SK-N-SH treated with all-trans-retinoic acid at 6 μM for 48 hours (cell line): Measurements from ENCODE around the gene MIAT.

Experiments
- ARNTL ChIP-seq: fragments of 450-650 bp; formaldehyde crosslinking; IDR thresholded peaks from 2 replicates; pipeline ENCODE4 v1.5.0; 2020; ENCODE audit warnings: low read depth, mild to moderate bottlenecking, moderate library complexity, borderline replicate concordance
- BACH2 ChIP-seq: fragments of 250-450 bp; sonication (Bioruptor Pico); IDR thresholded peaks from 2 replicates; pipeline ENCODE4 v1.9.0; 2021; ENCODE audit warnings: mild to moderate bottlenecking, borderline replicate concordance
- CSDC2 ChIP-seq: fragments of 250-450 bp; sonication (Bioruptor Pico); IDR thresholded peaks from 2 replicates; pipeline ENCODE4 v1.5.0; 2020; ENCODE audit warnings: mild to moderate bottlenecking, moderate library complexity
- PATZ1 ChIP-seq: fragments of 250-450 bp; sonication (Bioruptor Pico); IDR thresholded peaks from 2 replicates; pipeline ENCODE4 v1.8.0; 2020; ENCODE audit warnings: mild to moderate bottlenecking, moderate library complexity, borderline replicate concordance
- PPARA ChIP-seq: fragments of 250-450 bp; sonication (Bioruptor Pico); IDR thresholded peaks from 2 replicates; pipeline ENCODE4 v1.5.0; 2020; ENCODE audit warnings: mild to moderate bottlenecking, borderline replicate concordance
- SNAI2 ChIP-seq: fragments of 250-450 bp; sonication (Bioruptor Pico); IDR thresholded peaks from 2 replicates; pipeline ENCODE4 v1.5.0; 2020; ENCODE audit warnings: mild to moderate bottlenecking, moderate library complexity
- ZC3H10 ChIP-seq: fragments of 250-450 bp; sonication (Bioruptor Pico); IDR thresholded peaks from 2 replicates; pipeline ENCODE4 v1.5.1; 2021; ENCODE audit warnings: mild to moderate bottlenecking, moderate library complexity
- ZFP3 ChIP-seq: fragments of 250-450 bp; sonication (Bioruptor Pico); IDR thresholded peaks from 2 replicates; pipeline ENCODE4 v1.5.0; 2020; ENCODE audit warnings: mild to moderate bottlenecking, moderate library complexity
- ZFP30 ChIP-seq: fragments of 450-650 bp; formaldehyde crosslinking; IDR thresholded peaks from 2 replicates; pipeline ENCODE4 v1.5.0; 2022; ENCODE audit warnings: mild to moderate bottlenecking, moderate library complexity
- ZNF70 ChIP-seq: fragments of 450-650 bp; formaldehyde crosslinking; IDR thresholded peaks from 2 replicates; pipeline ENCODE4 v1.5.0; 2020; ENCODE audit warnings: mild to moderate bottlenecking, moderate library complexity
- ZNF8 ChIP-seq: fragments of 450-650 bp; formaldehyde crosslinking; IDR thresholded peaks from 2 replicates; pipeline ENCODE4 v1.5.0; 2020; ENCODE audit warnings: mild to moderate bottlenecking, moderate library complexity
- TF ChIP-seq, protein P1 (sequence below): fragments of 250-450 bp; sonication (Bioruptor Pico); IDR thresholded peaks from 2 replicates; pipeline ENCODE4 v1.5.0; 2020; ENCODE audit warnings: mild to moderate bottlenecking, moderate library complexity
- TF ChIP-seq, protein P2 (sequence below): fragments of 250-450 bp; sonication (Bioruptor Pico); IDR thresholded peaks from 2 replicates; pipeline ENCODE4 v1.8.0; 2021; ENCODE audit warnings: low read depth, mild to moderate bottlenecking, moderate library complexity, borderline replicate concordance
- TF ChIP-seq, protein P3 (sequence below): fragments of 250-450 bp; sonication (Bioruptor Pico); IDR thresholded peaks from 2 replicates; pipeline ENCODE4 v1.5.1; 2020; ENCODE audit warnings: low read depth, mild to moderate bottlenecking, moderate library complexity

- no peak for TF ChIP-seq BACH2 (CRISPR knock-in tag)
- no peak for TF ChIP-seq ZFP3 (CRISPR knock-in tag)
- TF ChIP-seq, protein P1, sequence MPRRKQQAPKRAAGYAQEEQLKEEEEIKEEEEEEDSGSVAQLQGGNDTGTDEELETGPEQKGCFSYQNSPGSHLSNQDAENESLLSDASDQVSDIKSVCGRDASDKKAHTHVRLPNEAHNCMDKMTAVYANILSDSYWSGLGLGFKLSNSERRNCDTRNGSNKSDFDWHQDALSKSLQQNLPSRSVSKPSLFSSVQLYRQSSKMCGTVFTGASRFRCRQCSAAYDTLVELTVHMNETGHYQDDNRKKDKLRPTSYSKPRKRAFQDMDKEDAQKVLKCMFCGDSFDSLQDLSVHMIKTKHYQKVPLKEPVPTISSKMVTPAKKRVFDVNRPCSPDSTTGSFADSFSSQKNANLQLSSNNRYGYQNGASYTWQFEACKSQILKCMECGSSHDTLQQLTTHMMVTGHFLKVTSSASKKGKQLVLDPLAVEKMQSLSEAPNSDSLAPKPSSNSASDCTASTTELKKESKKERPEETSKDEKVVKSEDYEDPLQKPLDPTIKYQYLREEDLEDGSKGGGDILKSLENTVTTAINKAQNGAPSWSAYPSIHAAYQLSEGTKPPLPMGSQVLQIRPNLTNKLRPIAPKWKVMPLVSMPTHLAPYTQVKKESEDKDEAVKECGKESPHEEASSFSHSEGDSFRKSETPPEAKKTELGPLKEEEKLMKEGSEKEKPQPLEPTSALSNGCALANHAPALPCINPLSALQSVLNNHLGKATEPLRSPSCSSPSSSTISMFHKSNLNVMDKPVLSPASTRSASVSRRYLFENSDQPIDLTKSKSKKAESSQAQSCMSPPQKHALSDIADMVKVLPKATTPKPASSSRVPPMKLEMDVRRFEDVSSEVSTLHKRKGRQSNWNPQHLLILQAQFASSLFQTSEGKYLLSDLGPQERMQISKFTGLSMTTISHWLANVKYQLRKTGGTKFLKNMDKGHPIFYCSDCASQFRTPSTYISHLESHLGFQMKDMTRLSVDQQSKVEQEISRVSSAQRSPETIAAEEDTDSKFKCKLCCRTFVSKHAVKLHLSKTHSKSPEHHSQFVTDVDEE (CRISPR knock-in tag): no peak
- TF ChIP-seq PATZ1 (CRISPR knock-in tag): no peak
- TF ChIP-seq ZC3H10: no peak
- no peak for TF ChIP-seq ZNF70 (CRISPR knock-in tag)
- TF ChIP-seq CSDC2 (CRISPR knock-in tag): no peak
- TF ChIP-seq, protein P2, sequence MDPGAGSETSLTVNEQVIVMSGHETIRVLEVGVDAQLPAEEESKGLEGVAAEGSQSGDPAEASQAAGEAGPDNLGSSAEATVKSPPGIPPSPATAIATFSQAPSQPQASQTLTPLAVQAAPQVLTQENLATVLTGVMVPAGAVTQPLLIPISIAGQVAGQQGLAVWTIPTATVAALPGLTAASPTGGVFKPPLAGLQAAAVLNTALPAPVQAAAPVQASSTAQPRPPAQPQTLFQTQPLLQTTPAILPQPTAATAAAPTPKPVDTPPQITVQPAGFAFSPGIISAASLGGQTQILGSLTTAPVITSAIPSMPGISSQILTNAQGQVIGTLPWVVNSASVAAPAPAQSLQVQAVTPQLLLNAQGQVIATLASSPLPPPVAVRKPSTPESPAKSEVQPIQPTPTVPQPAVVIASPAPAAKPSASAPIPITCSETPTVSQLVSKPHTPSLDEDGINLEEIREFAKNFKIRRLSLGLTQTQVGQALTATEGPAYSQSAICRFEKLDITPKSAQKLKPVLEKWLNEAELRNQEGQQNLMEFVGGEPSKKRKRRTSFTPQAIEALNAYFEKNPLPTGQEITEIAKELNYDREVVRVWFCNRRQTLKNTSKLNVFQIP (CRISPR knock-in tag): no peak
- TF ChIP-seq SNAI2: no peak
- TF ChIP-seq ZFP30 (CRISPR knock-in tag): no peak
- no peak for TF ChIP-seq PPARA (CRISPR knock-in tag)
- TF ChIP-seq, protein P3, sequence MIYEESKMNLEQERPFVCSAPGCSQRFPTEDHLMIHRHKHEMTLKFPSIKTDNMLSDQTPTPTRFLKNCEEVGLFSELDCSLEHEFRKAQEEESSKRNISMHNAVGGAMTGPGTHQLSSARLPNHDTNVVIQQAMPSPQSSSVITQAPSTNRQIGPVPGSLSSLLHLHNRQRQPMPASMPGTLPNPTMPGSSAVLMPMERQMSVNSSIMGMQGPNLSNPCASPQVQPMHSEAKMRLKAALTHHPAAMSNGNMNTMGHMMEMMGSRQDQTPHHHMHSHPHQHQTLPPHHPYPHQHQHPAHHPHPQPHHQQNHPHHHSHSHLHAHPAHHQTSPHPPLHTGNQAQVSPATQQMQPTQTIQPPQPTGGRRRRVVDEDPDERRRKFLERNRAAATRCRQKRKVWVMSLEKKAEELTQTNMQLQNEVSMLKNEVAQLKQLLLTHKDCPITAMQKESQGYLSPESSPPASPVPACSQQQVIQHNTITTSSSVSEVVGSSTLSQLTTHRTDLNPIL: no peak
- no peak for TF ChIP-seq ZNF8 (CRISPR knock-in tag)
- no peak for TF ChIP-seq ARNTL (CRISPR knock-in tag)
These were observed 67.8 kb downstream of the MIAT start for GRCh38 chr22:26725012-26725676.
